Activated CD8-positive, alpha-beta memory T cell treated with anti-CD3 and anti-CD28 coated beads for 36 hours (primary cell): Measurements from ENCODE around the gene PTPRZ1. TPM values are rescaled to one million over a fixed set of nuclear protein-coding genes. Genes with fewer than 3 reads are reported as not detected.

Source experiments
- CTCF ChIA-PET: fragments of 350-600 bp; sonication (Branson Sonifier 250); formaldehyde crosslinking; loops from one replicate; lab custom pipeline; 2021; ENCODE audit warnings: antibody characterized with exemption; lab: Charles Lee
- POLR2A ChIA-PET: fragments of 350-600 bp; sonication (Branson Sonifier 250); formaldehyde crosslinking; loops from one replicate; lab custom pipeline; 2021; ENCODE audit warnings: antibody characterized with exemption; lab: Charles Lee
- total RNA-seq, 2 experiments: library from RNA; stranded (reverse); gene quantifications; one replicate each; pipeline ENCODE4 v1.2.3, GENCODE V29; 2021

PTPRZ1 gene
- total RNA-seq, 2 experiments from 2014 or later: not detected

DNA sequence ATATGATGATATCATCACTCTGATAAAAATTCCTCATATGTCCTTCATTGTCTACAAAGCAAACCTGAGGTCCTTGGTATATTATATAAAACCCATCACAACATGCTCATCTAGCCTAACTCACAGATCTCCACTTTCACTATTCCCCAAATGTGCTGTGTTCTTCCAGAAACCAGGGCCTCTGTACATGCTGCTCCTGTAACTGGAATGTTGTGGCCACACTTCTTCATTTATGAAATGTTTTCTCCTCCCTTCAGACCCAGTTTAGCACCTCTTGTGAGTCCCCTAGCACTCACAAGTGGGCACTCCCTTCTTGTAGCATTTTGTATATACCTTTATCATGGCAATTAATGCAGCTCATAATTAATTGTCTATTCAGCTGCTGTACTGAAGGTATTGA lies 209.2 kb downstream of the PTPRZ1 start:
- POLR2A ChIA-PET: no interaction called here

DNA sequence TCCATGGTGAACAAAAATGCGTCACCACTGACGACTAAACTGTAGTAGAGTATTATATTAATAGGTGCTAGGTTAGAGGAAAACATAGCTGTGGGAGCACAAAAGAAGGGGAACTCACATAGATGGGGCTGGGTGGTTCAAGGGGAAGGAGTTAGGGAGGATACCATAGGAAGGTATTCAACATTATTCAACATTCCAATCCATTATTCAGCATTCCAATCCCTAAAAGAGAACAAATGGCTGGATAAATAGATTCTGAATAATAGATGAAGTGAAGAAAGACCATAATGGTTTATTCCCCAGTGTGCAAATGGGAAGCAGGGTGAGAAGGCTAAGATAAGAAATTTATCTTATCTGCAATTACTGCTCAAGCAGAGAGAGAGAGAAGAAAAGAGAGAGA lies 209.7 kb downstream of the PTPRZ1 start:
- ChIA-PET CTCF (no interaction called here), POLR2A (no interaction called here)

More for the DNA sequence above, 209.2 kb downstream of the PTPRZ1 start:
- CTCF ChIA-PET: no interaction called here

DNA sequence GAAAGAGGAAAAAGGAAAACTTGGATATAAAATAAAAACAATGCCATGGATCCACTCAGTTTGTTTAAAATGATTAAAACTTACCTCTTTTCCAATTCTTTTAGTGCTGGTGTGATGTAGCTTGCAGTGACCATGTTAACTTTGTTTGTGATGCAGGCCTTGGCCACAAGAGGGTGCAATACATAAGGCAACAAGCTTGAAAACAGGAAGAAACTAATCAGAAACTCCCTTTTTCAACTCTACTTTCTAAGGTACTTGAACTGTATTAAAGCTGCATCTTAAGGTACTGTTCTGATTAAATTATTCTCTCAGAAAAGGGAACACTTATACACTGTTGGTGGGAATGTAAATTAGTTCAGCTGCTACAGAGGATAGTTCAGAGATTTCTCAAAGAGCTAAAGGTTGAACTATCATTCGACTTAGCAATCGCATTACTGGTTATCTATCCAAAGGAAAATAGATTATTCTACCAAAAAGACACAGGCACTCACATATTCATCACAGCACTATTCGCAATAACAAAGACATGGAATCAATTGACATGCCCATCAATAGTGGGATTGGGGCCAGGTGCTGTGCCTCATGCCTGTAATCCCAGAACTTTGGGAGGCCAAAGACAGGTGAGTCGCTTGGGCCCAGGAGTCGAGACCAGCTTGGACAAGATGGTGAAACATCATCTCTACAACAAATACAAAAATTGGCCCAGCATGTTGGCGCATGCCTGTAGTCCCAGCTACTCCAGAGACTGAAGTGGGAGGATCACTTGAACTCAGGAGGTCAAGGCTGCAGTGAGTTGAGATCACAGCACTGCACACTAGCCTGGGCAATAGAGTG lies 220.2 kb downstream of the PTPRZ1 start:
- CTCF ChIA-PET: interaction anchor here (1.2 kb wide), 1 partner anchor 11 kb away, joined by 4 read pairs; no protein-coding TSS in a partner anchor
- POLR2A ChIA-PET: no interaction called here

DNA sequence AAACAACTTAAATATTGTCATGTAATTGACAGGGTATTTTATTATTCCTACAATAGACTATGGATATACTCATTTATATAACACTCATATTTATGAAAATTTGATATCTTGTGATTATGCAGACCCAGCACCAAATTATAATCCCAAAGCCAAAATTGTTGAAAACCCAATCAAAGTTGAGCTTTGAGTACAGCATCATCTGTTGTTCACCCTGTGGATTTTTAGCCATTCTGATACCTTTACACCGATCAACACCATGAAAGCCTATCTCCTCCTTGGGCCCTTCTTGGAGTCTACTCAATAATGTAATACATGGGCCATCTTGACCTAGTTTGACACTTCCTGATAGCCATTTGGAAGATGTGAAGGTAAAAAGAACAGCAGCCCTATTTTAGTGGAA lies 221.6 kb downstream of the PTPRZ1 start:
- POLR2A ChIA-PET: no interaction called here

DNA sequence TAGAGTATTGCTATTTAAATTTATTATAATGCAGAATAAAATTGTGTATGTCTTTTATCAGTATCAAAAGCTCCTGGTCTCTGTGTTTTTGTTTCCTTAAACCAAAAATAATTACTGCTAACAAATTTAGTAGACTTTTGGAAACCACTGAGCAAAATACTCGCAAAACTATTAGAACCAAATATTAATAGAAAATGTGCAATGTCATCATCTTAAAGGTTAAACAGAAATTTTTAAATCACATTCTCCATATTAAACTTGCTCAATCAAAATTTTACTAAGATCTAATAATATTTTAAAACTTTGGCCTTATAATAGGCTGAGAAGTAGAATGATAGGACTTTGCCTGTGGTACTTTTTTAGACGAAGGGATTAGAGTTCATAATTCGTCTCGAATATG lies 222.7 kb downstream of the PTPRZ1 start:
- ChIA-PET CTCF (no interaction called here), POLR2A (no interaction called here)

More for the DNA sequence above, 221.6 kb downstream of the PTPRZ1 start:
- CTCF ChIA-PET: no interaction called here

DNA sequence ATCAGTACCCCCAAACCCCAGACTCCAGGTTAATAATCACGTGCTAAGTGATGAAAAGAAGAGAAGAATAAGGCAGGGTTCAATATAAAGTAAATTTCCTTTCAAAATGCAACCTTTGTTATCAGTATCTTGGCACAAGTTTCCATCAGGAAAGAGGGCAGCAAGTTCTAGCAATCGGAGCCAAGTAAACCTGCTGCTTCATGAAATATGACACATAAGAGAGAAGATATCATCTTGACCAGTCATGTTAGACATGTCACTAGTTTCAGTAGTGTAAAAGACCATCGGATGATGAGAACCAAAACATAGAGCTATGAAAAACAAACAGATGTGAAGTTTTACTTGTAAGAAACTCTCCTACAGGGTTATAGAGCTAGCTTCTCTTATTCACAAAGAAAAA lies 227.1 kb downstream of the PTPRZ1 start:
- ChIA-PET POLR2A (no interaction called here), CTCF (no interaction called here)

DNA sequence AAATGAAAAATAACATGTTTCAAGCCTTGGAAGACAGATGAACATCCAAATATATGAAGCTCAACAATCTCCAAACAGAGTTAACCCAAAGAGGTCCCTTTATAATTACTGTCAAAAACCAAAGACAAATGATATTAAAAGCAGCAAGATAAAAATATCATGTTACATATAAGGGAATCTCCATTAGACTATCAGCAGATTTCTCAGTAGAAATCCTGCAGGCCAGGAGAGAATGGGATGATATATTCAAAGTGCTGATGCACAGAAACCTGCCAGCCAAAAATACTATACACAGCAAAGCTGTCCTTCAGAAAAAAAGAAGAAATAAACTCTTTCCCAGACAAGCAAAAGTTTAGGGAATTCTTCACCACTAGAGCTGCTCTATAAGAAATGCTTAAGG lies 230.1 kb downstream of the PTPRZ1 start:
- ChIA-PET CTCF (interaction anchor here (1.7 kb wide), 1 partner anchor 10 kb away, joined by 4 read pairs; no protein-coding TSS in a partner anchor), POLR2A (no interaction called here)
